DOHH2 (cell line): Measurements from ENCODE around the gene DHX30.

Source experiments
- H3F3A ChIP-seq: fragments of 200-600 bp; sonication (generic), shearing (Covaris generic); 2 replicates; pipeline ENCODE4 v1.6.0; 2016; ENCODE audit warnings: antibody characterized with exemption, mild to moderate bottlenecking; ENCODE audit not compliant: control insufficient read depth, insufficient read depth
- H3K27ac ChIP-seq: fragments of 200-600 bp; sonication (generic); 2 replicates; pipeline ENCODE4 v1.5.1; 2014; ENCODE audit warnings: low read depth, mild to moderate bottlenecking, low read length, moderate library complexity
- H3K27me3 ChIP-seq: fragments of 200-600 bp; sonication (generic); 2 replicates; pipeline ENCODE4 v1.6.1; 2014; ENCODE audit warnings: mild to moderate bottlenecking, low read length, mixed read lengths; ENCODE audit not compliant: control insufficient read depth
- H3K36me3 ChIP-seq: fragments of 200-600 bp; sonication (generic); 2 replicates; pipeline ENCODE4 v1.6.1; 2014; ENCODE audit warnings: mild to moderate bottlenecking, low read length, moderate library complexity, mixed read lengths; ENCODE audit not compliant: control insufficient read depth
- H3K4me1 ChIP-seq: fragments of 200-600 bp; sonication (generic); 2 replicates; pipeline ENCODE4 v1.6.1; 2014; ENCODE audit warnings: mild to moderate bottlenecking, low read length, mixed read lengths; ENCODE audit not compliant: control insufficient read depth
- H3K4me2 ChIP-seq: fragments of 200-600 bp; sonication (generic); 2 replicates; pipeline ENCODE4 v1.6.0; 2014; ENCODE audit warnings: mild to moderate bottlenecking, low read length, moderate library complexity
- H3K4me3 ChIP-seq: fragments of 200-600 bp; sonication (generic); 2 replicates; pipeline ENCODE4 v1.5.1; 2014; ENCODE audit warnings: mild to moderate bottlenecking, low read length, mixed read lengths
- H3K79me2 ChIP-seq: fragments of 200-600 bp; sonication (generic); 2 replicates; pipeline ENCODE4 v1.6.1; 2014; ENCODE audit warnings: mild to moderate bottlenecking, low read length, mixed read lengths; ENCODE audit not compliant: control insufficient read depth
- H3K9me2 ChIP-seq: fragments of 200-600 bp; sonication (generic); replicated peaks from 2 replicates; pipeline ENCODE4 v1.6.1; 2014; ENCODE audit warnings: mild to moderate bottlenecking, low read length, mixed read lengths; ENCODE audit not compliant: control insufficient read depth
- H3K9me3 ChIP-seq: fragments of 200-600 bp; sonication (generic); 2 replicates; pipeline ENCODE4 v1.6.1; 2014; ENCODE audit warnings: antibody characterized with exemption, low read length, mixed read lengths; ENCODE audit not compliant: control insufficient read depth, insufficient read depth
- H4K20me1 ChIP-seq: fragments of 200-600 bp; sonication (generic); 2 replicates; pipeline ENCODE4 v1.6.0; 2014; ENCODE audit warnings: low read depth, mild to moderate bottlenecking, antibody characterized with exemption, low read length, moderate library complexity; ENCODE audit not compliant: control insufficient read depth, insufficient read depth
- EZH2phosphoT487 ChIP-seq: fragments of 200-600 bp; sonication (generic); IDR thresholded peaks from 2 replicates; pipeline ENCODE4 v1.6.1; 2017; ENCODE audit warnings: borderline replicate concordance, mild to moderate bottlenecking, antibody characterized with exemption, low read length, moderate library complexity, mixed read lengths
- TF ChIP-seq, protein P1 (sequence below): fragments of 200-600 bp; sonication (generic); IDR thresholded peaks from one replicate; pipeline ENCODE4 v1.5.1; 2014; ENCODE audit warnings: antibody characterized with exemption, mild to moderate bottlenecking, low read depth, low read length; ENCODE audit not compliant: poor library complexity, severe bottlenecking

Gene DHX30

DNA sequence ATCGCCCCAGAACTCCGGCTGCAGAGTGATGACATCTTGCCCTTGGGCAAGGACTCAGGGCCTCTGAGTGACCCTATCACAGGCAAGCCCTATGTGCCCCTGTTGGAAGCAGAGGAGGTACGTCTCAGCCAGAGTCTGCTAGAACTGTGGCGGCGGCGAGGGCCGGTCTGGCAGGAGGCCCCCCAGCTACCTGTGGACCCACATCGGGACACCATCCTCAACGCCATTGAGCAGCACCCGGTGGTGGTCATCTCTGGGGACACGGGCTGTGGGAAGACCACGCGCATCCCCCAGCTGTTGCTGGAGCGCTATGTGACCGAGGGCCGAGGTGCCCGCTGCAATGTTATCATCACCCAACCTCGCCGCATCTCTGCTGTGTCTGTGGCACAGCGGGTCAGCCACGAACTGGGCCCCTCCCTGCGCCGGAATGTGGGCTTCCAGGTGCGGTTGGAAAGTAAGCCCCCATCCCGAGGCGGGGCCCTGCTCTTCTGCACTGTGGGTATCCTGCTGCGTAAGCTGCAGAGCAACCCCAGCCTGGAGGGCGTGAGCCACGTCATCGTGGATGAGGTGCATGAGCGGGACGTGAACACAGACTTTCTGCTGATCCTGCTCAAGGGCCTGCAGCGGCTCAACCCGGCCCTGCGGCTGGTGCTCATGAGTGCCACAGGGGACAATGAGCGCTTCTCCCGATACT lies 43.4 kb downstream of the DHX30 start:
- Histone ChIP-seq H3F3A (peaks cover 1% of the 10 kb centered on the region; the same call in 1 of the 2 replicates), H3K27me3 (no peaks in the 10 kb centered on the region), H3K4me2 (no peak overlapping the region), H3K79me2 (no peaks in the 10 kb centered on the region), H3K4me1 (no peaks in the 10 kb centered on the region), H4K20me1 (0 out of 2 replicates have a peak, but pooled peaks cover 4% of the 10 kb centered on the region), H3K9me2 (no peaks in the 10 kb centered on the region), H3K9me3 (no peaks in the 10 kb centered on the region), H3K4me3 (no peak overlapping the region), H3K36me3 (peaks cover 98% of the 10 kb centered on the region), H3K27ac (no peak overlapping the region)
- TF ChIP-seq, protein P1, sequence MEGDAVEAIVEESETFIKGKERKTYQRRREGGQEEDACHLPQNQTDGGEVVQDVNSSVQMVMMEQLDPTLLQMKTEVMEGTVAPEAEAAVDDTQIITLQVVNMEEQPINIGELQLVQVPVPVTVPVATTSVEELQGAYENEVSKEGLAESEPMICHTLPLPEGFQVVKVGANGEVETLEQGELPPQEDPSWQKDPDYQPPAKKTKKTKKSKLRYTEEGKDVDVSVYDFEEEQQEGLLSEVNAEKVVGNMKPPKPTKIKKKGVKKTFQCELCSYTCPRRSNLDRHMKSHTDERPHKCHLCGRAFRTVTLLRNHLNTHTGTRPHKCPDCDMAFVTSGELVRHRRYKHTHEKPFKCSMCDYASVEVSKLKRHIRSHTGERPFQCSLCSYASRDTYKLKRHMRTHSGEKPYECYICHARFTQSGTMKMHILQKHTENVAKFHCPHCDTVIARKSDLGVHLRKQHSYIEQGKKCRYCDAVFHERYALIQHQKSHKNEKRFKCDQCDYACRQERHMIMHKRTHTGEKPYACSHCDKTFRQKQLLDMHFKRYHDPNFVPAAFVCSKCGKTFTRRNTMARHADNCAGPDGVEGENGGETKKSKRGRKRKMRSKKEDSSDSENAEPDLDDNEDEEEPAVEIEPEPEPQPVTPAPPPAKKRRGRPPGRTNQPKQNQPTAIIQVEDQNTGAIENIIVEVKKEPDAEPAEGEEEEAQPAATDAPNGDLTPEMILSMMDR, result no peak
- TF ChIP-seq EZH2phosphoT487, result no peak

DNA sequence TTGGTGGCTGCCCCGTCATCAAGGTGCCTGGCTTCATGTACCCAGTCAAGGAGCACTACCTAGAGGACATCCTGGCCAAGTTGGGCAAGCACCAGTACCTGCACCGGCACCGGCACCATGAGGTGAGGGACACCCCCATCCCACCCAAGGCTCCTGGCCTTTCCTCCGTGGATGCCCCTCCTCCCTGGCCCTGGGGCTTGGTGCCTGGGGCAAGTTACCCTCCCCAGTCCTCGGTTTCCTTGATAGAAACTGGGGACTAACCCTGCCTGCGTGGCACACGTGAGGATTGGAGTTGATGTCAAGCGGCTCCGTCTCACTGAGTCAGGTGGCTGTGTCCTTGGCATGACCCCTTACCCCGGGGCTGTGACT lies 43.9 kb downstream of the DHX30 start:
- TF ChIP-seq EZH2phosphoT487, result no peak
- TF ChIP-seq, protein P1, result no peak
- Histone ChIP-seq H4K20me1 (0 out of 2 replicates have a peak, but pooled peaks cover 4% of the 10 kb centered on the region), H3K36me3 (peaks cover 98% of the 10 kb centered on the region)

DNA sequence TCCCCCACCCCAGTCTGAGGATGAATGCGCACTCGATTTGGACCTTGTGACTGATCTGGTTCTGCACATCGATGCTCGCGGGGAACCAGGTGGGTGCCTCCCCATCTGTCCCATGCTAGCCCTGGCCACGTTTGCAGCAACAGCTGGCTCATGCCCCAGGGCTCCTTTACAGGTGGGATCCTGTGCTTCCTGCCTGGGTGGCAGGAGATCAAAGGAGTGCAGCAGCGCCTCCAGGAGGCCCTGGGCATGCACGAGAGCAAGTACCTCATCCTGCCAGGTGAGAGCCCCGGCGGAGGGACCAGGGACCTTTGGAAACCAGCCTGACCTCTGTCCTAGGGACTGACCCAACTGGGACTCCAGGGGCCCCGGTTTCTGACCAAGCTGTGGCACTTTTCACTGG lies 44.3 kb downstream of the DHX30 start:
- Histone ChIP-seq H3K4me2 (no peak overlapping the region), H3K9me2 (no peaks in the 10 kb centered on the region), H3K79me2 (no peaks in the 10 kb centered on the region), H3K36me3 (peaks cover 98% of the 10 kb centered on the region), H3K9me3 (no peaks in the 10 kb centered on the region), H3F3A (peaks cover 5% of the 10 kb centered on the region; the same call in 1 of the 2 replicates), H3K27ac (no peak overlapping the region), H4K20me1 (0 out of 2 replicates have a peak, but pooled peaks cover 4% of the 10 kb centered on the region), H3K4me1 (no peaks in the 10 kb centered on the region), H3K4me3 (no peak overlapping the region), H3K27me3 (no peaks in the 10 kb centered on the region)
- TF ChIP-seq, protein P1, result no peak
- no peak for TF ChIP-seq EZH2phosphoT487

More for the DNA sequence above, 43.9 kb downstream of the DHX30 start:
- Histone ChIP-seq H3K27me3 (no peaks in the 10 kb centered on the region), H3K4me2 (no peak overlapping the region), H3K9me3 (no peaks in the 10 kb centered on the region), H3F3A (peaks cover 5% of the 10 kb centered on the region; the same call in 1 of the 2 replicates), H3K9me2 (no peaks in the 10 kb centered on the region), H3K27ac (no peak overlapping the region), H3K4me3 (no peak overlapping the region), H3K79me2 (no peaks in the 10 kb centered on the region), H3K4me1 (no peaks in the 10 kb centered on the region)
